DMS114 treated with DMSO at 0.1 percent for 48 hours (cell line): ENCODE data around the gene CA11.
"Not testable (repeated sequence)": the region's sequence is repeated elsewhere in the genome, so short reads cannot be mapped to it uniquely, and the experiment has no call there.

Source experiments
- DNase-seq: peaks from one replicate; lab custom pipeline; 2025; ENCODE audit not compliant: unreplicated experiment; lab: John Stamatoyannopoulos, UW

The CA11 gene

GRCh38 chr19:48646001-48646721 is at the start of gene CA11:
CA11 (minus strand) TSS chr19:48646187; CDS start chr19:48645632, 555 bp downstream.
- peak; percentile 59 for DNase-seq

DNA sequence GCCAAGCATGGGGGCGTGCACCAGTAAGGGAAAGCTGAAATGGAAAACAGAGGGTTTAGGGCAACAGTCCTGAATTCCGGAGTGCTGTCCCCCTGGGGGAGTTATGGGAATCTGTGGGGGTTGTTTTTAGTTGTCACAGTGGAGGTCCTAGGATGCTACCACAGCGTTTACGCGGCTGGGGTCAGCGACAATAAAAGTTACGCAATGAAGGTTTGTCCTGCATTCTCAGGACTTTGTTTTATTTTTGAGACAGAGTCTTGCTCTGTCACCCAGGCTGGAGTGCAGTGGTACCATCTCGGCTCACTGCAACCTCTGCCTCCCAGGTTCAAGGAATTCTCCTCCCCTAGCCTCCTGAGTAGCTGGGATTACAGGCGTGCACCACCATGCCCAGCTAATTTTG is 47.6 kb upstream of the CA11 start:
- DNase-seq = not testable (repeated sequence)

DNA sequence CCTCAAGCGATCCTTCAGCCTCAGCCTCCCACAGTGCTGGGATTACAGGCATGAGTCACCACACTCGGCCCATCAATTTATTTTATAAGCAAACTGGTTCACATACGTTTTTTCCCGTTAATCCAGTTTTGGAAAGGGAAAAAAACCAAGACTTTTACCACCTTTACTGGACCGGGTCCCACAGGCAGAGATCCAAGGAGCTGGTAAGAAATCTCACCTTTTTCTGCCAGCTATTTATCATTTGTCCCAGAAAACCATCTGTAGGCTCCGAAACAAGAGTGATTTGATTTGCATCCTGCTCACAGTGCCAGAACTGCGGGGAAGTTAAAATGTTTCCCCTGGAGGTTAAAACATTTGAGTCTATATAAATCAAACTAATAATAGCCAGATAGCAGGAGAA is 43.5 kb upstream of the CA11 start:
- no peak for DNase-seq

DNA sequence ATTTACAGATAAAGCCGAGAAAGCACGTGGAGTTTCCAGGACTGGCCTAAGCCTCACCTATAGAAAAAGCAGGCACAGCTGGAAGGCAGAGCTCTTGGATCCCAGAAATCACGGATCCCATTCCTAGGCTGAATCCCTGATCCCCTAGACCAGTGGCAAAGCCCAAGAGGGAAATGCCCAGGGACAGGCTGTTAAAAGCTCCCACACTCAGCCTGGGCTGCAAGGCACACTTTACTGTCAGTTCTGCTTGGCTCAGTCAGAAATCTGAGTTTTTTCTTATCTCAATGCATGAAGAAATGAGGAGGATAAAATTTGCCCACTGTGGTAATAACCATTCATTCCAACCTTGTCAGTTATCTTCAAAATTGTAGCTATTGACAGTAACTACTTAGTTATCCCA is 41.8 kb upstream of the CA11 start:
- DNase-seq = no peak

GRCh38 chr19:48686637-48687036 is 40.6 kb upstream of the CA11 start:
- DNase-seq = not testable (repeated sequence)

- no peak for DNase-seq
Observed at GRCh38 chr19:48686088-48686487, 40.1 kb upstream of the CA11 start.

GRCh38 chr19:48685583-48685982 is 39.6 kb upstream of the CA11 start:
- DNase-seq = no peak

GRCh38 chr19:48683349-48683748 is 37.4 kb upstream of the CA11 start:
- peak; percentile 35 for DNase-seq

DNA sequence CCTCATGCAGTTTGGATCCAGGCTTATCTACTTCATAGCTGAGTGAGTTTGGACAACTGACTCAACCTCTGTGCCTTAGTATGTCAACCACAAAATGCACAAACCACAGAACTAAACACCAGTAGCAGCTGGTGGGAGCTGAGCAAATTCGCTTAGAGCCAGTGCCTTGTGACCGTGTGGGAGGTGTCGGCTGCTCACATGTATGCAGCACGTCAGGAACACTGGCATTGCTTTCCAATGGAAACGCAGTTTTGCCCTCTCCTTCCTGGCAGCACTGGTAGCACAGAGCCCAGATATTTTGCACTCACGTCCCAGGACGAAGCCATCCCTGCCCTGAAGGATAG is 35.1 kb upstream of the CA11 start:
- no peak for DNase-seq

- no peak for DNase-seq
Observed at GRCh38 chr19:48680436-48681126, 34.6 kb upstream of the CA11 start.

GRCh38 chr19:48680006-48680405 is 34.0 kb upstream of the CA11 start:
- DNase-seq = not testable (repeated sequence)

GRCh38 chr19:48678201-48678600 is 32.2 kb upstream of the CA11 start:
- DNase-seq = no peak

DNA sequence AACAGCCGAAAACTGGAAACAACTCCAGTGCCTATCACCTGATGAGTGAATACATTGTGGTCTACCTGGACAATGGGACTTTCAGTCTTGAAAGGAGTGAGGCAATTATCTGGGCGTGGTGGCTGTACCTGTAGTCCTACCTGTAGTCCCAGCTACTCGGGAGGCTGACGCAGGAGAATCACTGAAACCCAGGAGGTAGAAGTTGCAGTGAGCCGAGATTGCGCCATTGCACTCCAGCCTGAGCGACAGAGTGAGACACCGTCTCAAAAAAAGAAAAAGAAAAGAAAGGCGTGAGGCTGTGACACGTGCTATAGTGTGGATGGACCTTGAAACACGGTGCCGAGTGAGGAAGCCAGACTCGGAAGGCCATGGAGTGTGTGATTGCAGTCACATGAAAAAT is 30.9 kb upstream of the CA11 start:
- DNase-seq = no peak

DNA sequence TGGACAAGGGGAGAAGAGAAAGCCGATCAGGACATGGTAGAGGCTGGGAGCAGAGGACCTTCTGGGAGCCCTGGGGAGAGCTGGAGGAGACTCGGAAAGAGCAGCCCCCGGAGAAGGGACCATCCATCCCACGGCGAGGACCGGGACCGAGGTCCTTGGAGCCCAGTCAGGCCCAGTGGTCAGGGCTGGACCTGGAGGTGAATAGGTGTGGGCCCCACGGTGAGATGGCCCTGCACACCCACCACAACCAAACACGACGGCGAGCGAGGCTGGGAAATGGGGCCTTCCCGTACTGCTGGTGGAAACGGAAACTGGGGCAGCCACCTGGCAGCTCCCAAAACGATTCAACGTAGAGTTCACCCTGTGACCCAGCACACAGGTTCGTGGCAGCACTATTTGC is 30.5 kb upstream of the CA11 start:
- DNase-seq = no peak

GRCh38 chr19:48674921-48675824 is 29.2 kb upstream of the CA11 start:
- DNase-seq = peak; percentile 67

GRCh38 chr19:48674216-48674809 is 28.3 kb upstream of the CA11 start:
- no peak for DNase-seq

GRCh38 chr19:48673436-48674100 is 27.6 kb upstream of the CA11 start:
- no peak for DNase-seq

- no peak for DNase-seq
Observed at GRCh38 chr19:48672994-48673393, 27.0 kb upstream of the CA11 start, which contains the start of gene NTN5. NTN5 (minus strand) TSS chr19:48673017; CDS start chr19:48670986, 2,031 bp downstream.

GRCh38 chr19:48671446-48671995 is 25.5 kb upstream of the CA11 start:
- DNase-seq = no peak

- DNase-seq = no peak
Observed at GRCh38 chr19:48670699-48671445, 24.9 kb upstream of the CA11 start.
